GM12864 (cell line): ENCODE measurements around the gene NIT1.

ENCODE experiments used
- DNase-seq: peaks from one replicate; pipeline ENCODE4 v3.0.0-alpha.2; 2011; ENCODE audit warnings: low read depth
- H3K4me3 ChIP-seq: 2 replicates; pipeline ENCODE4 v1.5.1; 2011; ENCODE audit warnings: mild to moderate bottlenecking, low read depth, low read length, control low read depth
- TF ChIP-seq, protein P1 (sequence below): IDR thresholded peaks from 2 replicates; pipeline ENCODE4 v1.5.1; 2011; ENCODE audit warnings: low read depth, mild to moderate bottlenecking, moderate library complexity, low read length, control low read depth, inconsistent platforms; ENCODE audit errors: missing control alignments

The NIT1 gene

DNA sequence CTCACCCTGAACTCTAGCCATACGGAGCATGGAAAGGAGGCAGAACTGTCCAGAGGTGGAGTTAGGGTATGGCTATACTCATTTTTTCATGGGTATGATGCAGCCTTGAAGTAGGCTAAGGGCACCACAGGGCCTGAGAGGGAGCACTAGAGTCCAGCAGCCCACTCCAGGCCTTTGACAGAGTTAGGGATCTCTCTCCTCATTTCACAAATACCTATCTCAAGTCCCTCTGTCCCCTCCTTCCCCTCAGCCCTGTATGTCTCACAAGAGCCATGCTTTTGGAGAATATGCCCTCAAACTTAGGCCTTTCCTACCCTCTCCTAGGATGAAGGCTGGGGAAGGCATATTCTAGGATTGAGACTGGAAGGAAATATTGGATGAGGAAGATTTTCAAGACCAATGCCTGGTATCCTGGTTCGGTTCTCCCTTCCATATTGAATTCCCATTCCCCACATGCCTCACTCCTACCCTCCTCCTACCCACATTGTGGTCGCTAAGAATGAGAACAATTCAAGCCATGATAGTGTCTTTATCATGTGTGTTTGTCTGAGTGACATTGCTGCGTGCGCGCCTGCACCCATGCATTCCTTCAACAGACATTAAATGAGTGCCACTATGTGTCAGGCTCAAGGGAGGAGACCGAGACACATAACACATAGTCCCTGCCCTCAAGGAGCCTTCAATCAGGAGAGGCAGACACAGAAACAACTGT, 26.0 kb upstream of the NIT1 start:
- H3K4me3 ChIP-seq: no peak overlapping the region
- no peak for DNase-seq
- TF ChIP-seq, protein P1, sequence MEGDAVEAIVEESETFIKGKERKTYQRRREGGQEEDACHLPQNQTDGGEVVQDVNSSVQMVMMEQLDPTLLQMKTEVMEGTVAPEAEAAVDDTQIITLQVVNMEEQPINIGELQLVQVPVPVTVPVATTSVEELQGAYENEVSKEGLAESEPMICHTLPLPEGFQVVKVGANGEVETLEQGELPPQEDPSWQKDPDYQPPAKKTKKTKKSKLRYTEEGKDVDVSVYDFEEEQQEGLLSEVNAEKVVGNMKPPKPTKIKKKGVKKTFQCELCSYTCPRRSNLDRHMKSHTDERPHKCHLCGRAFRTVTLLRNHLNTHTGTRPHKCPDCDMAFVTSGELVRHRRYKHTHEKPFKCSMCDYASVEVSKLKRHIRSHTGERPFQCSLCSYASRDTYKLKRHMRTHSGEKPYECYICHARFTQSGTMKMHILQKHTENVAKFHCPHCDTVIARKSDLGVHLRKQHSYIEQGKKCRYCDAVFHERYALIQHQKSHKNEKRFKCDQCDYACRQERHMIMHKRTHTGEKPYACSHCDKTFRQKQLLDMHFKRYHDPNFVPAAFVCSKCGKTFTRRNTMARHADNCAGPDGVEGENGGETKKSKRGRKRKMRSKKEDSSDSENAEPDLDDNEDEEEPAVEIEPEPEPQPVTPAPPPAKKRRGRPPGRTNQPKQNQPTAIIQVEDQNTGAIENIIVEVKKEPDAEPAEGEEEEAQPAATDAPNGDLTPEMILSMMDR: no peak

DNA sequence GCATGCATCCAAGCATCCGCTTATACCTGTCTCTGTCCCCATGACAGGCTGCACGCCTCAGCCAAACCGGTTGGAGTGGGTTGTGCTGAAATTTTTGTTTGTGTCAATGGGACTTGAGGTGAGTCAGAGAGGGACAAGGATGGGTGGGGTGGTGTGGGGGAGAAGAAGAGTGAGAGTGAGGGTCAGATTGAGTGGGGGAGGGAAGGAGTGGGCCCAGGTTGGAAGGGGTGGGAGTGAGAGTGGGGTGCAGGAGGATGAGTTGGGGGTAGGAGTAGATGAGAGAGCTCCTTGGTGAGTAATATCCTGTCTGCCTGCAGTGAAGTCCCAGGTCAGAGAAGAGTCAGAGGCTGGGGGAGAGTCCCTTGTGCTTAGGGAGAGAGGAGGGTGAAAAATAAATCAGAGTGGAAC, 25.3 kb upstream of the NIT1 start:
- no peak overlapping the region for H3K4me3 ChIP-seq
- TF ChIP-seq, protein P1: no peak
- DNase-seq: no peak

DNA sequence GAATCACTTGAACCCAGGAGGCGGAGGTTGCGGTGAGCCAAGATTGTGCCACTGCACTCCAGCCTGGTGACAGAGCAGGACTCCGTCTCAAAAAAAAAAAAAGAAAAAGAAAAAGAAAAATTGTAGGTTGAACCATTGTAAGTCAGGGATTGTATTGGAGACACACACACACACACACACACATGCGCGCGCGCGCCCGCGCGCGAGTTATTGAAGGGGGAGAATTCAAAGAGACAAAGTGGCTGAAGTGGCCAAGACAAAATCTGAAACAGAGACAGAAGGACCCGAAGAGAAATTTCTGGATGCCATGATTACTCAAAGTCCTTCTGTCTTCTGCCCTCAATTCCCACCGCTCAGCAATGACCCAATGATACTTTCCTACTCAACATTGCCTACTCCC, 23.4 kb upstream of the NIT1 start:
- H3K4me3 ChIP-seq: no peak overlapping the region
- TF ChIP-seq, protein P1: no peak
- DNase-seq: no peak

DNA sequence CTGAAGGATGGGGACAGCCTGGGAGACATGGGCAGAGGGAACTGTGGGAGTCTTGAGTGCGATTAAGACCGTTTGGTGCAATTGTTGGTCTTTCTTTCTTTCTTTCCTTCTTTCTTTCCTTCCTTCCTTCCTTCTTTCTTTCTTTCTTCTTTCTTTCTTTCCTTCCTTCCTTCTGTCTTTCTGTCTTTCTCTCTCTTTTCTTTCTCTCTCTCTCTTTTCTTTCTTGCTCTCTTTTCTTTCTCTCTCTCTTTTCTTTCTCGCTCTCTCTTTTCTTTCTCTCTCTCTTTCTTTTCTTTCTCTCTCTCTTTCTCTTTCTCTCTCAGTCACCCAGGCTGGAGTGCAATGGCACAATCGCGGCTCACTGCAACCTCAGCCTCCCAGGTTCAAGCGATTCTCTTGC, 22.7 kb upstream of the NIT1 start:
- TF ChIP-seq, protein P1: no peak
- DNase-seq: no peak
- no peak overlapping the region for H3K4me3 ChIP-seq

DNA sequence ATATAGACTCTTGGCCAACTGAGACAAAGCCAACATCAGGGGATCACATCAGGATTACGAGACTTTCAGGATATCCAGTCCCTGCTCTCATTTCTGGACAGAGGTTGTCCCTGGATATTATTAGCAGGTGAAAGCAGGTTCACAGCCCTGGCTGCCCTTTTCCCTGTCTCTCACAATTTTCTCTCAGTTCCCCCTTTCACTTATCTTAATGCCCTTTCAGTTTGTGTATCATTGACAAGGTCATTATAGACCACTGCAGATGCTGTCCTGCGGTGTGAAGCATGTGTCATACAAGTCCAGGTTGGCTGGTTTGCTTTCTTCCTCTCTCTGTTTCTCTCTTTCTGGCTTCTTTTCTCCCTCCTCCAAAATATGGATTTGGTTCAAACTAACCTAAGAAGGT, 21.9 kb upstream of the NIT1 start:
- no peak for DNase-seq
- TF ChIP-seq, protein P1: no peak
- no peak overlapping the region for H3K4me3 ChIP-seq

DNA sequence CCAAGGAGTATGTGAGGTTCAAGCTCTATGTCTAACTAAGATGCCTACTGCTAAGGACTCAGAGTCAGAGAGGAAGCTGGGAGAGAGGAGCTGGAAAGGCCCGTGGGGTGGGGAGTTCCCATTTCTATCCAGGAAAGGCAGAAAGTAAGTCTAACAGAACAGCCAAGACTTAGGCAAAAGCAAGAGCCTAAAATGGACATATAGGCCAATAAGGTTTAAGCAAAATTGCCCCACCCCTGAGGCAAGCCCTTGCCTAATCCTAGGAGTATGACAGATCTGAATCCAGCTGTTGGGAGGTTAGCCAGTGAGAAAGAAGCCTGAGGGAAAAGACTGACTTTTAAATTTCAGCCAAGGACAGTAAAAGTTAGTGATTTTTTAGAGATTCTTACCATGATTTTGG, 21.4 kb upstream of the NIT1 start:
- TF ChIP-seq, protein P1: no peak
- H3K4me3 ChIP-seq: no peak overlapping the region
- DNase-seq: no peak
